SIG-M5 (cell line): ENCODE measurements around the gene GTF2A2.
A peak's percentile ranks its signal among the peaks of the same experiment; 100 is the strongest.
"Not testable (repeated sequence)": the region's sequence is repeated elsewhere in the genome, so short reads cannot be mapped to it uniquely, and the experiment has no call there.

Source experiments
- DNase-seq: peaks from one replicate; lab custom pipeline; 2025; lab: John Stamatoyannopoulos, UW

The GTF2A2 gene

DNA sequence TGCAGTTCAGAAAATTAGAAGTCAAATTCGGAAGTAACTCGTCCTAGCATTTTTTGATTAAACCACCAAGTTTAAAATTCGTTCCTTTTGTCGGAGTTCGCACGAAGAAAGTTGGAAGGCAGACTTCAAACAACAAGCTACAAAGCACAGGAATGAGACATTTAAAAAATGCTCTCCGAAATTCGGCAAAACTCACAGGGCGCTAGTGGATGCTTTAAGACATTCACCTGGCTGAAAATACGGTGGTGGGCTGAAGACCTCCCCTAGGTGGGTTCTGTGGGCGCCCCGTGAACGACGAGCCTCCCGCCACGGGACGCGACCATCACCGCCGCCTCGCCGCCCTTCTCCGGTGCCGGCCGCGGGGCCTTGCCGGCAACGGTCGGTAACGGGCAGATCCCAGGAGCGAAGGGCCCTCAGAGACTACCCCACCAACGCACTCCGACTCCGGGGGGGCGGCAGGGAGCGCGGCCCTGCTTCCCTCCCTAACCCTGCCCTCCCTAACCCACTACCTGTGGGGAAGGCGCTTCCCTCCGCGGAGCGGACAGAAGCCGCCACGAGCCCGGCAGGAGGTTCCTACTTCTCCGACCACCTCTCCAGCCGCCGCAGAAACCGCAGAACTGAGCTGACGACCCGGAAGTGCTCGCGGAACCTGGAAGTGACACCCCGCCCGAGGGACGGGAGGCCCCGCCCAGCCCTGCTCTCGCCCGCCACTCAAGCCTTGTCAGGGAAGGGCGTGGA lies at the start of gene GTF2A2:
GTF2A2 (minus strand) TSS at position 619 of the 738 bp plus-strand sequence. CDS start 5,238 bp downstream, outside the sequence.
- peak; percentile 41 for DNase-seq

- DNase-seq, result no peak
These were observed 46.9 kb upstream of the GTF2A2 start for GRCh38 chr15:59703979-59704796.

- DNase-seq, result no peak
These were observed 45.0 kb upstream of the GTF2A2 start for GRCh38 chr15:59702351-59702750.

DNA sequence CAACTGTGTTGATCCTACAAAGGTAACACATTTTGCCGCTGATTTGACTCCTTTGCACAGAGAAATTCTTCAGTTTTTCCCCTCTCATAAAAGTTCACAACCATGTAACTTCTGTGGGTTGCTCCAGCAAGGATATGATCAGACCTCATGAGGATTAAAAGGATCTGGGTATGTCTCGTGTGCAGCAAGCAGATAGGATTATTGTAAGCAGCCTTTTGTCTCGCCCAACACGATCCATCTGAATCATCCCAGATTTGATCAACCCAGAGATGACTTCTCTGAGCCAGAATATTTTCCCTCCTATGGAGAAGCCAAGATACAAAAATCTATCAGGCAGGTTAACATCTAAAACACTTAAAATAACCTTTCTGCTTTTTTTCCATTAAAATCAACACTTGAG lies 44.6 kb upstream of the GTF2A2 start:
- no peak for DNase-seq

DNA sequence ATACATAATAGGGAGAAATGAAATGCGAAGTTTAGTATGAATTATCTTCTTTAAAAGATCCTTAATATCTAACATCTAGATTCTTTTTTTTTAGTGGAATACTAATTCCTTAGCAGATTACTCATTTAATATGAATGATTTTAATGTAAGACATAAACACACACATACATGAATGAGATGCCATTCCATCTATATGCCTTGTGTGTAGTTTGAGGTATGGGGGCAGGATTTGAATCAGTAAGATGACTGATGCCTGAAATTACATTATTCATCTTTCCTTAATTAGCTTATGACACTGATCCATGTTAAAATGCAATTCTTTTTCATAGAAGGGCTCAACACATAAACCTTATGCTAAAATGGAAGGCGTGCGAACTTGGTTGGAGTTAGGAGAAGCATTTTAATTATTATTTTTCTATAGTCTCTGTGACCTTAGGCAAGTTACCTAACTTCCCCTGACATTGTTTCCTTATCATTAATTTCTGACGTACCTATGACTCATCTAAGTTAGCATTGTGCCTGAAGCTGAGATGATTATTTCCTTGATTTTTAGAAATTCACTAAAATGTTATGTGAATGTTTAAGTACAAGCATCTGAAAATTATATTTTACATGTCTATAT lies 42.6 kb upstream of the GTF2A2 start:
- no peak for DNase-seq

- DNase-seq, result not testable (repeated sequence)
These were observed 40.8 kb upstream of the GTF2A2 start for GRCh38 chr15:59698065-59698464.

- no peak for DNase-seq
These were observed 39.0 kb upstream of the GTF2A2 start for GRCh38 chr15:59696332-59696731.

- no peak for DNase-seq
These were observed 37.5 kb upstream of the GTF2A2 start for GRCh38 chr15:59694779-59695178.

- DNase-seq, result no peak
These were observed 34.0 kb upstream of the GTF2A2 start for GRCh38 chr15:59691194-59691805.

DNA sequence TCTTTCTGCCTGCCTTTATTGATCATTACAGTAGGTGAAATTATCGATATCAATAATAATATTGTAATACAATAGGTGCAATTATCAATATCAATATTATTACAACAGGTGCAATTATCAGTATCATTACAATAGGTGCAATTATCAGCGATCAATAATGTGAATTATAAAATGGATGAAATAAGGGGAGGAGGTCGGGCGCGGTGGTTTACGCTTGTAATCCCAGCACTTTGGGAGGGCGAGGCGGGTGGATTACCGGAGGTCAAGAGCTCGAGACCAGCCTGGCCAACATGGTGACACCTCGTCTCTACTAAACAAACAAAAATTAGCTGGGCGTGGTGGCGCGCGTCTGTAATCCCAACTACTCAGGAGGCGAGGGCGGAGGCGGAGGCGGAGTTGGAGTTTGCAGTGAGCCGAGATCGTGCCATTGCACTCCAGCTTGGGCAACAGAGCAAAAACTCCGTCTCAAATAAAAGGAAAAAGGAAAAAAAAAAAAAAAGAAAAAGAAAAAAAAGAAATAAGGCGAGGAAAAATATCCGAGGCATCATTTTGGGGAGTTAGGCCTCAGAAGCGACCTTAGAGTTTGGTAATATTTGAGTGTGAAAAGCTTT lies 32.4 kb upstream of the GTF2A2 start:
- peak; percentile 37 for DNase-seq

DNA sequence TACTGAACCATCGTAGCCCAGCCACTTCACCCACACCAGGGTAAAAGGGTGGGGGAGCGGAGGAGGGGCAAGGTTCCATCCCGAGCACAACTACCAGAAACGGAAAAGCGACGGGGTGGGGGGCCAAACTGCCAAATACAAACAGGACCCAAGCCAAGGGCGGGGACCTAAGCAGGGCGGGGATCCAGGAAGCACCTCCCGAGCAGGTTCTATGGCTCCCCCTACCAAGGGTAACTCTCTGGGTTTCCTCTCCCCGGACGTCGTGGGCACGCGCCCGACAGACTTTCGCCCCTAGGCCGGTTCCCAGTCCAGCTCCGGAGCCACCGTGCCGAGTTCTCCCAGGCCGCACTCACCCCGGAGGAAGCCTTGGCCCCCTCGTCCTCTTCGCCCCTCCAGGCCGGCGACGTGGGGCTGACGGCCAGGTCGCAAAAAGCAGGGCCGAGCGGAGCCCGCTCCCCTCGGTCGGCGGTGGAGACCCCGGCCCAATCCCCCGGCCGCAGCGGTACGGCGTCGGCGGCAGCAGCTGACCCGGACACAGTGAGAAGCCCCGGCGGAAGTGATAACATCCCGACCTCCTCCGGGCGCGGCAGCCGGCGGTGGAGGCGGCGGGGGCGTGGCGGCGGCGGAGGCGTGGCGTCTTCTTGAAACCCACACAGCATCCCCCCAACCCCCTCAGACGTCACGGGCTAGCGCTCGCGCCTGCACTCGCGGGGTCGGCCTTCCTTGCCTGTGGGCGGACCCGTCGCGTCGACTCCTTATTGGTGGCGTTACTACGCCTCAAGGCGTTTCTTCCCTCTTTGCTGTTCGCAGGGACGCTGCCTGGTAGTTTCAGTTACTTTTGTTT lies 31.7 kb upstream of the GTF2A2 start, which contains the start of gene BNIP2:
BNIP2 (minus strand) TSS at position 539 of the 844 bp plus-strand sequence. CDS start 6,863 bp downstream, outside the sequence.
- DNase-seq, result peak; percentile 60

DNA sequence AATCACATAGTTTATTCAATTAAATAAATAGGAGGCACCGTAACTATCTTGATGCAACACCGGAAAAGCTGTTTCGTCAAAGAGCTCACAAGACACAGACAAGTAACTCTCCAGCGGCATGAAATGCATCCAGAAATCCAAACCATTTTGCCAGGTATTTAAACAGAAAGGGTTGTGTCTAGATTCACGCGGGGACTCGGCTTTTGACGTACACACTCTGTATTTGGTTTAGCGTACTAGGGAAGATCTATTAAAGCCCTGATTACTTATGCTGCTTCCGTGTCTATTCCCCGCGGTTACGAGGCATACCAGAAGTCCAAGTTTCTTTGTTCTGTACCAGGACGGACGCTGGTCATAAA lies 31.1 kb upstream of the GTF2A2 start:
- no peak for DNase-seq

DNA sequence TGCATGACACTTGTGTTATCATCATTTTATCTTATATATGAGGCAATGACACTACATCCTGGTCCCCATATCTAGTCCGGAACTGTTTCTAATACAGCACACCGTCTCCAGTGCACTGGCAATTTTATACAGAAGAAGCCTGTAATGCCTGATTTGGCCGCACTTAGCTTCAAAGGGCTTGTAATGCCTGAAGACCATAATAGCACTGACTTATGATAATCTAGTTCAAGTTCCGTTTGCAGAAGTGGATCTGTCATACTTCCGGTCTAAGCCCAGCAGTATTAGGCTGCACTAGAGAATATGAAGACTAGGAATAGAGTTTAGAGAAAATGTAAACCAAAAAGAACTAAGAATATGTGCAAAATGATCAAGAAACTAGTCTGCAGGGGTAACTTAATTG lies 30.5 kb upstream of the GTF2A2 start:
- peak; percentile 53 for DNase-seq

DNA sequence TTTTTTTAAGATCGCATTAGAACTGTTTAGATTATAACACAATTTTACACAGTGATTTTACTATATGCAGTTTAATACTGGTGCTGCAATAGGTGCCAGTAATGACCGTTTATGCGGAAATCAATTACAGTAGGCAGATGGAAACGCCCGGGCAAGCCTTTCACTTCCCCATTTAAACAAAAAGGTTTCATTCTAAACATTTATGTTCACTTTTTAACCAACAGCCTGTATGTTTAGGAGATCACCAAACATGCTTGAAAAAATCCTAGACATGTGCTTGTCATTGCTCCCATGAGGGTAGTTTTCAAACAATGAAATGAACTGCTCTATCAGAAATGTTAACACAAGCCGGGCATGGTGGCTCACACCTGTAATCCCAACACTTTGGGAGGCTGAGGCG lies 29.1 kb upstream of the GTF2A2 start:
- DNase-seq, result no peak

- no peak for DNase-seq
These were observed 28.5 kb upstream of the GTF2A2 start for GRCh38 chr15:59685737-59686297.

DNA sequence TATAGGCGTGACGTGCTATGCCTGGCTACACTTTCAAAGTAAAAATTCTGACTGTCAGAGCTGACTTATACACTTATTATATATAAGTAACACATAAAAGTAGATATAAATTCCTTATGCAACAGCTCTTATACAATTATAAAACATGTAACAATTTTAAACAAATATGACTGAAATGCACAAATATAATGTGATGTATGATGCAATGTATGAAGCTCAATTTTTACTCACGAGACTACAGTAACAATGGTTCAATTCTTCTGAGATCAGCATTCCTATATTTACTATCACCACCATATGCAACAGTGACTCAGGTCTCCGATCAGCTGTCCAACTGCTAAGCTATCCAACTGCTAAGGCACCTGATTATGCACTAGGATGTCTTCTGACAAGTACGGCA lies 23.6 kb upstream of the GTF2A2 start:
- DNase-seq, result no peak

- DNase-seq, result no peak
These were observed 23.0 kb upstream of the GTF2A2 start for GRCh38 chr15:59680346-59680745.

- no peak for DNase-seq
These were observed 21.3 kb upstream of the GTF2A2 start for GRCh38 chr15:59678620-59679019.

DNA sequence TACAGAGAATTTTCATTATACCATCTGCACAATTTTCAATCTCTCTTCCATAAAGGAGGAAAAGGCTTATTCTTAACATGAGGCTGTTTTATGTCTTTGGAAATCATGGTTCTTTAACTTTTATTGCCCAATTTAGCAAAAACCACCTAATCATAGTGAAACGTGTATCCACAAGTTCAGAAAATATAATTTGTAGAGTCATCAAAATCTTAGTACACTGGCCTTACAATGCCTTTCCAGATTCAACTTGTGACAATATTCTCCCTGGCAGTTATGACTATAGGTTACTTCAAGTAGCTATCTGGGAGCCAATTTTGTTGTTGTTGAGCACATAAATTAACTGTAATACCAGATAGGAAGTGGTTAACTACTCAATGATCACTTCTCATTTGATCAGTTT lies 20.9 kb upstream of the GTF2A2 start:
- no peak for DNase-seq

GRCh38 chr15:59676565-59676964 lies 19.2 kb upstream of the GTF2A2 start:
- no peak for DNase-seq
